Activated naive CD8-positive, alpha-beta T cell treated with anti-CD3 and anti-CD28 coated beads, Interleukin-2, amount 10 ng/mL, durations not matched to agents 7 days and 5 days (primary cell): ENCODE data around the gene STRADA. TPM values are rescaled to one million over a fixed set of nuclear protein-coding genes. Genes with fewer than 3 reads are reported as not detected.

Source experiments
- ATAC-seq: fragments of 150-1000 bp; cut with Tn5 transposase; one replicate; pipeline ENCODE4 v1.10.0; 2021; ENCODE audit warnings: low read depth, moderate library complexity
- POLR2A ChIA-PET: fragments of 350-600 bp; sonication (Branson Sonifier 250); formaldehyde crosslinking; loops from one replicate; lab custom pipeline; 2021; ENCODE audit warnings: antibody characterized with exemption; lab: Charles Lee
- DNase-seq: peaks from one replicate; pipeline ENCODE4 v3.0.0; 2021
- H3K27ac Mint-ChIP-seq: one replicate; pipeline ENCODE4 v1.8.0; 2022; ENCODE audit warnings: mild to moderate bottlenecking, mixed read lengths
- H3K27me3 Mint-ChIP-seq: one replicate; pipeline ENCODE4 v1.8.0; 2022; ENCODE audit warnings: mild to moderate bottlenecking, moderate library complexity, mixed read lengths
- H3K36me3 Mint-ChIP-seq: one replicate; pipeline ENCODE4 v1.8.0; 2021; ENCODE audit warnings: mild to moderate bottlenecking, mixed read lengths
- H3K4me1 Mint-ChIP-seq: one replicate; pipeline ENCODE4 v1.8.0; 2021; ENCODE audit warnings: mixed read lengths
- H3K4me3 Mint-ChIP-seq: one replicate; pipeline ENCODE4 v1.8.0; 2022; ENCODE audit warnings: mild to moderate bottlenecking, moderate library complexity, mixed read lengths
- H3K9me3 Mint-ChIP-seq: one replicate; pipeline ENCODE4 v1.8.0; 2021; ENCODE audit warnings: mixed read lengths
- total RNA-seq, 2 experiments: library from RNA; stranded (reverse); gene quantifications; one replicate each; pipeline ENCODE4 v1.2.3, GENCODE V29; 2021

The STRADA gene
- total RNA-seq, 2 experiments from 2014 or later: 54.0 to 61.4 TPM

- peak; percentile 46 for ATAC-seq
- peaks cover 25% of the 10 kb centered on the region for H3K4me1 Mint-ChIP-seq
- DNase-seq: no peak
- peak overlapping the region; percentile 75 for H3K27ac Mint-ChIP-seq
- H3K9me3 Mint-ChIP-seq: no peaks in the 10 kb centered on the region
- peak overlapping the region; percentile 13 for H3K4me3 Mint-ChIP-seq
- no peaks in the 10 kb centered on the region for H3K27me3 Mint-ChIP-seq
- POLR2A ChIA-PET: interaction anchor here (0.6 to 1.8 kb wide), 3 partner anchors 32 to 44 kb away, joined by 3 to 5 read pairs (median 4); partner anchors contain the start of gene MAP3K3
- peaks cover 26% of the 10 kb centered on the region for H3K36me3 Mint-ChIP-seq
These were observed 75.9 kb downstream of the STRADA start for GRCh38 chr17:63665527-63666214.

GRCh38 chr17:63659850-63660249 is 81.7 kb downstream of the STRADA start:
- Mint-ChIP-seq H3K36me3 (peaks cover 18% of the 10 kb centered on the region), H3K27me3 (no peaks in the 10 kb centered on the region), H3K4me3 (no peak overlapping the region), H3K4me1 (peaks cover 7% of the 10 kb centered on the region), H3K27ac (no peak overlapping the region), H3K9me3 (no peaks in the 10 kb centered on the region)
- ATAC-seq: no peak
- DNase-seq: no peak
- POLR2A ChIA-PET: no interaction called here

GRCh38 chr17:63658366-63658765 is 83.2 kb downstream of the STRADA start:
- Mint-ChIP-seq H3K36me3 (peaks cover 19% of the 10 kb centered on the region), H3K27ac (no peak overlapping the region), H3K4me3 (no peak overlapping the region), H3K9me3 (no peaks in the 10 kb centered on the region), H3K4me1 (no peaks in the 10 kb centered on the region), H3K27me3 (no peaks in the 10 kb centered on the region)
- POLR2A ChIA-PET: no interaction called here
- DNase-seq: no peak
- ATAC-seq: no peak

GRCh38 chr17:63657786-63658185 is 83.8 kb downstream of the STRADA start:
- Mint-ChIP-seq H3K36me3 (peaks cover 20% of the 10 kb centered on the region), H3K9me3 (no peaks in the 10 kb centered on the region), H3K4me1 (no peaks in the 10 kb centered on the region), H3K27me3 (no peaks in the 10 kb centered on the region), H3K4me3 (no peak overlapping the region), H3K27ac (no peak overlapping the region)
- POLR2A ChIA-PET: no interaction called here
- DNase-seq (no peak), ATAC-seq (no peak)

GRCh38 chr17:63653050-63653449 is 88.5 kb downstream of the STRADA start:
- POLR2A ChIA-PET: no interaction called here

More at GRCh38 chr17:63653050-63653449, 88.5 kb downstream of the STRADA start:
- Mint-ChIP-seq H3K4me3 (no peak overlapping the region), H3K9me3 (no peaks in the 10 kb centered on the region), H3K36me3 (peaks cover 36% of the 10 kb centered on the region), H3K27me3 (no peaks in the 10 kb centered on the region), H3K27ac (no peak overlapping the region), H3K4me1 (peaks cover 14% of the 10 kb centered on the region)
- DNase-seq (no peak), ATAC-seq (no peak)

Other genes with a start within 250 kb of the STRADA start
- gene KCNH6, start 218.4 kb downstream of the STRADA start, total RNA-seq: not detected
- gene DCAF7, start 191.3 kb downstream of the STRADA start, total RNA-seq: 100 to 1,000 TPM; 113 TPM
- 10 to 100 TPM; 19.3 to 24.8 TPM for gene TACO1, start 140.9 kb downstream of the STRADA start, total RNA-seq
- gene MAP3K3, start 119.4 kb downstream of the STRADA start, total RNA-seq: 10 to 100 TPM; 49.0 to 51.2 TPM
- 100 to 1,000 TPM; 452 to 453 TPM for gene LIMD2, start 41.7 kb downstream of the STRADA start, total RNA-seq
- 10 to 100 TPM; 47.0 to 54.8 TPM for gene CCDC47, start 31.8 kb upstream of the STRADA start, total RNA-seq
- 100 to 1,000 TPM; 126 to 143 TPM for gene DDX42, start 32.4 kb upstream of the STRADA start, total RNA-seq
- 100 to 1,000 TPM; 132 to 135 TPM for gene PSMC5, start 85.6 kb upstream of the STRADA start, total RNA-seq
- 10 to 100 TPM; 56.7 to 58.6 TPM for gene FTSJ3, start 85.9 kb upstream of the STRADA start, total RNA-seq
- gene SMARCD2, start 100.9 kb upstream of the STRADA start, total RNA-seq: 100 to 1,000 TPM; 129 to 138 TPM
- gene CSH2, start 131.9 kb upstream of the STRADA start, total RNA-seq: not detected
- gene GH2, start 140.1 kb upstream of the STRADA start, total RNA-seq: not detected
- not detected for gene CSH1, start 154.8 kb upstream of the STRADA start, total RNA-seq
- gene CSHL1, start 169.5 kb upstream of the STRADA start, total RNA-seq: not detected
- not detected for gene GH1, start 177.0 kb upstream of the STRADA start, total RNA-seq
- 10 to 100 TPM; 17.0 to 19.6 TPM for gene CD79B, start 190.5 kb upstream of the STRADA start, total RNA-seq
- not detected for gene SCN4A, start 231.1 kb upstream of the STRADA start, total RNA-seq